Measurements from ENCODE around the gene ZC3H10.

- TF ChIP-seq CTCF (IDR thresholded peaks at IDR 0.05) (no peak), POLR2A (IDR thresholded peaks at IDR 0.05) (no peak), POLR2AphosphoS5 (IDR thresholded peaks at IDR 0.05) (no peak), EP300 (IDR thresholded peaks at IDR 0.05; ENCODE audit: low read depth) (no peak)
These were observed 19.9 kb downstream of the ZC3H10 start for GRCh38 chr12:56137853-56138571.

Data from transverse colon (tissue), 4 donors.